GM12878 (cell line): ENCODE results near the gene FGD6. TPM values are rescaled to one million over a fixed set of nuclear protein-coding genes. Genes with fewer than 3 reads are reported as not detected.

Experiments used
- ATAC-seq: fragments of 200-7000 bp; cut with Tn5 transposase; 3 replicates; pipeline ENCODE4 v1.9.1; 2020; ENCODE audit warnings: mild to moderate bottlenecking, moderate library complexity
- BruUV-seq: library from RNA; stranded (reverse); fragments of 400-500 nt; replicated peaks from 2 replicates; lab custom pipeline; 2021; lab: Mats Ljungman, UMichigan
- CTCF ChIA-PET: fragments of 300-600 bp; sonication (Branson Sonifier 250); formaldehyde crosslinking; extraction: SDS; loops from one replicate; lab custom pipeline; 2021; ENCODE audit warnings: inconsistent platforms; lab: Yijun Ruan, JAX
- POLR2A ChIA-PET: fragments of 350-600 bp; formaldehyde crosslinking; extraction: SDS; loops from one replicate; lab custom pipeline; 2021; ENCODE audit warnings: inconsistent platforms; lab: Charles Lee
- RAD21 ChIA-PET: fragments of 300-600 bp; sonication (Branson Sonifier 250); formaldehyde crosslinking; loops from one replicate; lab custom pipeline; 2023; ENCODE audit warnings: antibody characterized with exemption; ENCODE audit not compliant: unreplicated experiment; lab: Charles Lee
- SMC1A ChIA-PET: fragments of 300-600 bp; sonication (Branson Sonifier 250); formaldehyde crosslinking; loops from one replicate; lab custom pipeline; 2023; ENCODE audit not compliant: unreplicated experiment, uncharacterized antibody; lab: Charles Lee
- DNase-seq: peaks from one replicate; pipeline ENCODE4 v3.0.0-alpha.2; 2011; ENCODE audit warnings: low read depth, low spot score
- FAIRE-seq: peaks from 3 replicates; lab custom pipeline; 2011; peaks lifted over from hg19 to GRCh38; lab: Jason Lieb, UNC
- H2AFZ ChIP-seq: 2 replicates; pipeline ENCODE4 v1.6.0; 2011; ENCODE audit warnings: low read depth, low read length, control low read depth; ENCODE audit not compliant: control insufficient read depth
- H3K27ac ChIP-seq: 2 replicates; pipeline ENCODE4 v1.5.1; 2011; ENCODE audit warnings: control low read depth; ENCODE audit not compliant: control insufficient read depth, insufficient read depth
- H3K27me3 ChIP-seq, 2 experiments: replicated peaks in 1 of 2; 2 replicates each; pipeline versions ENCODE4 v1.6.0 to v1.6.1; 2011; ENCODE audit warnings: low read length in 1 of 2; ENCODE audit not compliant: control insufficient read depth in 2 of 2, insufficient read depth in 2 of 2
- H3K36me3 ChIP-seq, 2 experiments: 2 replicates each; pipeline ENCODE4 v1.5.1; 2011; ENCODE audit warnings: low read length in 1 of 2; ENCODE audit not compliant: control insufficient read depth in 2 of 2, insufficient read depth in 2 of 2
- H3K4me1 ChIP-seq: 2 replicates; pipeline ENCODE4 v1.6.1; 2011; ENCODE audit warnings: mild to moderate bottlenecking, low read length, moderate library complexity, mixed read lengths; ENCODE audit not compliant: control insufficient read depth, insufficient read depth
- H3K4me2 ChIP-seq: 2 replicates; pipeline ENCODE4 v1.6.0; 2011; ENCODE audit warnings: control low read depth; ENCODE audit not compliant: control insufficient read depth, insufficient read depth
- H3K4me3 ChIP-seq: fragments of 200-600 bp; sonication (generic); 2 replicates; pipeline ENCODE4 v1.5.1; 2016
- H3K79me2 ChIP-seq: 2 replicates; pipeline ENCODE4 v1.6.0; 2011; ENCODE audit warnings: low read length; ENCODE audit not compliant: control insufficient read depth, insufficient read depth
- H3K9ac ChIP-seq: 2 replicates; pipeline ENCODE4 v1.8.0; 2011; ENCODE audit warnings: low read length, control low read depth, mixed read lengths; ENCODE audit not compliant: control insufficient read depth, insufficient read depth
- H3K9me3 ChIP-seq: replicated peaks from 3 replicates; pipeline ENCODE4 v1.5.1; 2011; ENCODE audit warnings: mild to moderate bottlenecking, low read length; ENCODE audit not compliant: control insufficient read depth, insufficient read depth
- H4K20me1 ChIP-seq: 2 replicates; pipeline ENCODE4 v1.6.0; 2011; ENCODE audit not compliant: control insufficient read depth, insufficient read depth
- BCL11A ChIP-seq: IDR thresholded peaks from 2 replicates; pipeline ENCODE4 v1.6.1; 2011; ENCODE audit warnings: low read depth, low read length
- CBFB ChIP-seq: IDR thresholded peaks from 2 replicates; pipeline ENCODE4 v1.6.1; 2016; ENCODE audit warnings: antibody characterized with exemption, low read depth
- CEBPZ ChIP-seq: fragments of 150-350 bp; IDR thresholded peaks from 2 replicates; pipeline ENCODE4 v1.6.1; 2016; ENCODE audit warnings: low read depth, low read length
- CHD2 ChIP-seq: IDR thresholded peaks from 2 replicates; pipeline ENCODE4 v1.6.1; 2011; ENCODE audit warnings: low read depth, low read length, improper control_type of control experiment, borderline replicate concordance
- CHD4 ChIP-seq: fragments of 200-600 bp; sonication (generic); IDR thresholded peaks from 2 replicates; pipeline ENCODE4 v1.6.1; 2016; ENCODE audit warnings: mild to moderate bottlenecking
- HDAC6 ChIP-seq: fragments of 200-600 bp; sonication (generic); IDR thresholded peaks from one replicate; pipeline ENCODE4 v1.8.0; 2017; ENCODE audit warnings: antibody characterized with exemption; ENCODE audit not compliant: unreplicated experiment
- IKZF1 ChIP-seq: fragments of 450-650 bp; conservative IDR thresholded peaks from 2 replicates; pipeline ENCODE4 v1.6.1; 2017; ENCODE audit warnings: antibody characterized with exemption, mild to moderate bottlenecking
- MTA2 ChIP-seq: fragments of 450-650 bp; IDR thresholded peaks from 2 replicates; pipeline ENCODE4 v1.6.1; 2016; ENCODE audit warnings: low read depth, mild to moderate bottlenecking, moderate library complexity
- NFYB ChIP-seq: IDR thresholded peaks from 2 replicates; pipeline ENCODE4 v1.6.1; 2011; ENCODE audit warnings: low read depth, mild to moderate bottlenecking, low read length, improper control_type of control experiment, moderate library complexity; ENCODE audit not compliant: insufficient read depth
- POLR2A ChIP-seq: IDR thresholded peaks from 2 replicates; pipeline ENCODE4 v1.6.1; 2011; ENCODE audit warnings: low read depth, mild to moderate bottlenecking, low read length
- POLR2AphosphoS5 ChIP-seq: IDR thresholded peaks from 2 replicates; pipeline ENCODE4 v1.6.1; 2011; ENCODE audit warnings: mild to moderate bottlenecking, low read length, inconsistent platforms
- RUNX3 ChIP-seq: IDR thresholded peaks from 2 replicates; pipeline ENCODE4 v1.6.1; 2012; ENCODE audit warnings: low read length, inconsistent platforms
- USF2 ChIP-seq: IDR thresholded peaks from 2 replicates; pipeline ENCODE4 v1.6.1; 2011; ENCODE audit warnings: low read depth, low read length, improper control_type of control experiment, borderline replicate concordance
- YY1 ChIP-seq: IDR thresholded peaks from 2 replicates; pipeline ENCODE4 v1.6.1; 2011; ENCODE audit warnings: low read depth, mild to moderate bottlenecking, low read length
- ZSCAN29 ChIP-seq: fragments of 450-650 bp; IDR thresholded peaks from 2 replicates; pipeline ENCODE4 v1.6.1; 2017; ENCODE audit warnings: mild to moderate bottlenecking, moderate library complexity
- WGBS: methylation state at CpG from one replicate; pipeline ENCODE4 v1.1.6; 2016; ENCODE audit warnings: low lambda C conversion rate; ENCODE audit not compliant: insufficient replicate concordance, insufficient coverage; ENCODE audit errors: missing lambda C conversion rate; 5-methylcytosine and 5-hydroxymethylcytosine counted together
- in situ Hi-C: fragments of 300-500 bp; cut with MboI; formaldehyde crosslinking; loops from 9 replicates; pipeline ENCODE4 v1.14.3; 2018; ENCODE audit warnings: mixed read lengths
- intact Hi-C: fragments of 100-400 bp; cut with micrococcal nuclease; formaldehyde crosslinking; loops from one replicate; pipeline ENCODE4 v1.14.2; 2022; ENCODE audit not compliant: unreplicated experiment
- polyA plus RNA-seq, 11 experiments: library from polyadenylated mRNA; depleted of rRNA in 4 of 11; unstranded in 6 of 11; stranded (reverse) in 5 of 11; fragments of >200 nt; fragmentation: Nextera tagmentation in 4 of 11; fragmentation: Illumina TruSeq in 1 of 11; extraction: Ambion mirVana in 4 of 11; extraction: Trizol in 1 of 11; gene quantifications; 1 replicate in 1 of 11; 2 replicates in 10 of 11; pipeline versions ENCODE4 v1.2.1 to v1.2.3, GENCODE V29; 2011 to 2016; ENCODE audit warnings: inconsistent platforms in 2 of 11, missing spikeins in 2 of 11, low read depth in 1 of 11
- total RNA-seq, 4 experiments: library from RNA; depleted of rRNA in 3 of 4; stranded (reverse); fragments of >200 nt in 3 of 4; fragmentation: Illumina TruSeq in 1 of 4; extraction: Trizol in 1 of 4; gene quantifications; 2 replicates each; pipeline versions ENCODE4 v1.2.1 to v1.2.3, GENCODE V29; 2013 to 2021
- TF ChIP-seq, protein P1 (sequence below): IDR thresholded peaks from 2 replicates; pipeline ENCODE4 v1.6.1; 2012; ENCODE audit warnings: mild to moderate bottlenecking, low read depth, low read length
- TF ChIP-seq, protein P2 (sequence below): fragments of 450-650 bp; IDR thresholded peaks from 2 replicates; pipeline ENCODE4 v1.6.1; 2017; ENCODE audit warnings: mild to moderate bottlenecking

Gene FGD6
- total and polyA plus RNA-seq, 10 of the 15 experiments (the other 5 are each of a cell fraction or from before 2014, with no cell fraction given): 2.4 to 15.5 (median 8.9) TPM

DNA sequence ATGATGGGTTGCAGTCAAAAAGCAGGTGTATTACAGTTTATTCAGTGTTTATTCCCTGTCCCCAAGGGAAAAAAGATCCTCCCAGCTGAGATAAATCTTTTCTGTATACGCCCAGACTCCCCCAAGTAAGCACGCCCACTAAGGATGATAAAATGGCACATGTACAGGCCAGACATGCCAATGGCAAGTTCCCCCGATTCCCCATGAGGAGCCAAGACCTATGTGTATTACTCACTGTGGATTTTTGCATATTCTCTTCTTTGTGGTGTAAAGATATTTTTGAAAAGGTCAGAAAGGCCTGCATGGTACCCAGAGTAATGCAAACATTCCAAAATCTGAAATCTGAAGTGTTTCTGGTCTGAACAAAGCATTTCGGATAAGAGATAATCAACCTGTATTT, 166.0 kb downstream of the FGD6 start (continued):
- TF ChIP-seq ZSCAN29 (no peak), BCL11A (no peak), CHD2 (no peak), POLR2AphosphoS5 (no peak), POLR2A (no peak)
- TF ChIP-seq, protein P1, sequence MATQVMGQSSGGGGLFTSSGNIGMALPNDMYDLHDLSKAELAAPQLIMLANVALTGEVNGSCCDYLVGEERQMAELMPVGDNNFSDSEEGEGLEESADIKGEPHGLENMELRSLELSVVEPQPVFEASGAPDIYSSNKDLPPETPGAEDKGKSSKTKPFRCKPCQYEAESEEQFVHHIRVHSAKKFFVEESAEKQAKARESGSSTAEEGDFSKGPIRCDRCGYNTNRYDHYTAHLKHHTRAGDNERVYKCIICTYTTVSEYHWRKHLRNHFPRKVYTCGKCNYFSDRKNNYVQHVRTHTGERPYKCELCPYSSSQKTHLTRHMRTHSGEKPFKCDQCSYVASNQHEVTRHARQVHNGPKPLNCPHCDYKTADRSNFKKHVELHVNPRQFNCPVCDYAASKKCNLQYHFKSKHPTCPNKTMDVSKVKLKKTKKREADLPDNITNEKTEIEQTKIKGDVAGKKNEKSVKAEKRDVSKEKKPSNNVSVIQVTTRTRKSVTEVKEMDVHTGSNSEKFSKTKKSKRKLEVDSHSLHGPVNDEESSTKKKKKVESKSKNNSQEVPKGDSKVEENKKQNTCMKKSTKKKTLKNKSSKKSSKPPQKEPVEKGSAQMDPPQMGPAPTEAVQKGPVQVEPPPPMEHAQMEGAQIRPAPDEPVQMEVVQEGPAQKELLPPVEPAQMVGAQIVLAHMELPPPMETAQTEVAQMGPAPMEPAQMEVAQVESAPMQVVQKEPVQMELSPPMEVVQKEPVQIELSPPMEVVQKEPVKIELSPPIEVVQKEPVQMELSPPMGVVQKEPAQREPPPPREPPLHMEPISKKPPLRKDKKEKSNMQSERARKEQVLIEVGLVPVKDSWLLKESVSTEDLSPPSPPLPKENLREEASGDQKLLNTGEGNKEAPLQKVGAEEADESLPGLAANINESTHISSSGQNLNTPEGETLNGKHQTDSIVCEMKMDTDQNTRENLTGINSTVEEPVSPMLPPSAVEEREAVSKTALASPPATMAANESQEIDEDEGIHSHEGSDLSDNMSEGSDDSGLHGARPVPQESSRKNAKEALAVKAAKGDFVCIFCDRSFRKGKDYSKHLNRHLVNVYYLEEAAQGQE: no peak
- TF ChIP-seq, protein P2, sequence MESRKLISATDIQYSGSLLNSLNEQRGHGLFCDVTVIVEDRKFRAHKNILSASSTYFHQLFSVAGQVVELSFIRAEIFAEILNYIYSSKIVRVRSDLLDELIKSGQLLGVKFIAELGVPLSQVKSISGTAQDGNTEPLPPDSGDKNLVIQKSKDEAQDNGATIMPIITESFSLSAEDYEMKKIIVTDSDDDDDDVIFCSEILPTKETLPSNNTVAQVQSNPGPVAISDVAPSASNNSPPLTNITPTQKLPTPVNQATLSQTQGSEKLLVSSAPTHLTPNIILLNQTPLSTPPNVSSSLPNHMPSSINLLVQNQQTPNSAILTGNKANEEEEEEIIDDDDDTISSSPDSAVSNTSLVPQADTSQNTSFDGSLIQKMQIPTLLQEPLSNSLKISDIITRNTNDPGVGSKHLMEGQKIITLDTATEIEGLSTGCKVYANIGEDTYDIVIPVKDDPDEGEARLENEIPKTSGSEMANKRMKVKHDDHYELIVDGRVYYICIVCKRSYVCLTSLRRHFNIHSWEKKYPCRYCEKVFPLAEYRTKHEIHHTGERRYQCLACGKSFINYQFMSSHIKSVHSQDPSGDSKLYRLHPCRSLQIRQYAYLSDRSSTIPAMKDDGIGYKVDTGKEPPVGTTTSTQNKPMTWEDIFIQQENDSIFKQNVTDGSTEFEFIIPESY: no peak

DNA sequence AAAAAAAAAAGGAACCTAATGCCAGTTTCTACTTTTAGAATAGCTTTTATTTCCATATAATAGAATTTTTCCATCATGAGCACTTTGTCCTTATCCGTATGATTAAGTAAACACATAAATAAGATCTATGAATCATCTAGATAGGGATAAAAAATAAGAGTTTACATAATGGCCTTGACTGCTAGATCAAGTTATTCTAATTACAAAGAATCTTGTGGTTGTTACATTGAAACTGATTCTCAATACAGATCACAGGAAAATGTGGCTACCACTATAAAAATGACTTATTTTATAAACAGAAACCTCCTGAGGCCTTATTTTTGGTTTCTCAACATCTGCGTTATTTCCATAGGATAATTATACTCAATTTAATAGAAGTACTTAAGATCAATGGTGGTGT, 179.4 kb downstream of the FGD6 start:
- no peak overlapping the region for H3K27ac ChIP-seq
- no peak overlapping the region for H3K4me3 ChIP-seq
- no peaks in the 10 kb centered on the region for H3K4me1 ChIP-seq
- peaks cover 0 to 3% of the 10 kb centered on the region in 2 experiments; a peak in 1 of 4 replicates for H3K36me3 ChIP-seq
- ATAC-seq (no peak), DNase-seq (no peak), FAIRE-seq (no peak)
- CTCF ChIA-PET: no interaction called here
- no peaks in the 10 kb centered on the region for H3K9me3 ChIP-seq
- RAD21 ChIA-PET: no interaction called here
- 98% methylated on average over 2 of the region's 2 CpGs for WGBS
- POLR2A ChIA-PET: no interaction called here
- SMC1A ChIA-PET: no interaction called here
- BruUV-seq: no TSS peak
- H3K9ac ChIP-seq: no peak overlapping the region
- intact Hi-C loops (no loop called here), in situ Hi-C loops (no loop called here)
- H4K20me1 ChIP-seq: no peaks in the 10 kb centered on the region
- H3K79me2 ChIP-seq: no peaks in the 10 kb centered on the region
- H2AFZ ChIP-seq: no peak overlapping the region
- H3K4me2 ChIP-seq: no peak overlapping the region
- no peaks in the 10 kb centered on the region for H3K27me3 ChIP-seq
- no peak for TF ChIP-seq MTA2
- TF ChIP-seq IKZF1: no peak
- TF ChIP-seq CBFB: no peak
- no peak for TF ChIP-seq USF2
- TF ChIP-seq YY1: no peak
- no peak for TF ChIP-seq HDAC6
- TF ChIP-seq NFYB: no peak
- TF ChIP-seq CHD4: no peak
- TF ChIP-seq CEBPZ: no peak
- no peak for TF ChIP-seq RUNX3
